Esophagus (tissue), 2 donors: ENCODE data around the gene COL11A1. TPM values are rescaled to one million over a fixed set of nuclear protein-coding genes. Genes with fewer than 3 reads are reported as not detected.
"Not testable (repeated sequence)": the region's sequence is repeated elsewhere in the genome, so short reads cannot be mapped to it uniquely, and the experiment has no call there.

ENCODE experiments used
- H3K27ac ChIP-seq, 2 donors: one replicate each; pipeline ENCODE4 v1.5.1; 2013; ENCODE audit warnings: low read depth in 2 of 2, mild to moderate bottlenecking in 2 of 2, inconsistent platforms in 1 of 2, low read length in 1 of 2, moderate library complexity in 1 of 2
- H3K27me3 ChIP-seq, 2 donors: one replicate each; pipeline ENCODE4 v1.6.1; 2013; ENCODE audit warnings: low read length in 2 of 2, control low read depth in 1 of 2, mild to moderate bottlenecking in 1 of 2; ENCODE audit not compliant: insufficient read depth in 2 of 2, control insufficient read depth in 1 of 2
- H3K36me3 ChIP-seq, 2 donors: one replicate each; pipeline ENCODE4 v1.6.1; 2013; ENCODE audit warnings: low read length in 1 of 2; ENCODE audit not compliant: control insufficient read depth in 2 of 2, insufficient read depth in 2 of 2
- H3K4me1 ChIP-seq, 2 donors: one replicate each; pipeline ENCODE4 v1.6.1; 2013; ENCODE audit warnings: low read length in 1 of 2; ENCODE audit not compliant: control insufficient read depth in 2 of 2, insufficient read depth in 2 of 2
- H3K4me3 ChIP-seq, 2 donors: one replicate each; pipeline ENCODE4 v1.5.1; 2013; ENCODE audit warnings: low read length in 2 of 2, mild to moderate bottlenecking in 2 of 2, low read depth in 1 of 2, moderate library complexity in 1 of 2
- H3K9me3 ChIP-seq, 2 donors: one replicate each; pipeline ENCODE4 v1.6.1; 2013; ENCODE audit warnings: mild to moderate bottlenecking in 2 of 2, low read depth in 1 of 2, low read length in 1 of 2, moderate library complexity in 1 of 2; ENCODE audit not compliant: control insufficient read depth in 2 of 2, insufficient read depth in 1 of 2
- WGBS, 2 donors: extraction: QIAGEN DNeasy Blood & Tissue Kit; methylation state at CpG; one replicate each; pipeline ENCODE4 v1.1.7; 2013; 5-methylcytosine and 5-hydroxymethylcytosine counted together
- polyA plus RNA-seq, 2 donors: library from polyadenylated mRNA; stranded (reverse); fragments of 200-250 nt; gene quantifications; one replicate each; pipeline ENCODE4 v1.2.3, GENCODE V29; 2013
- donor health status: healthy with polysubstance abuse.
- donor health status: Bipolar disorder and iron deficiency.

COL11A1 gene
- polyA plus RNA-seq, 2 donors: 0.01 to 0.08 TPM

GRCh38 chr1:102942324-102942723 is 166.0 kb downstream of the COL11A1 start:
- no peak overlapping the region for H3K27ac ChIP-seq
- H3K27me3 ChIP-seq: no peaks in the 10 kb centered on the region
- WGBS, 2 donors: 61 to 66% methylated on average over 2 of the region's 2 CpGs
- no peaks in the 10 kb centered on the region for H3K36me3 ChIP-seq
- no peak overlapping the region for H3K4me3 ChIP-seq
- no peaks in the 10 kb centered on the region for H3K9me3 ChIP-seq
- H3K4me1 ChIP-seq: no peaks in the 10 kb centered on the region

- Histone ChIP-seq H3K27me3 (no peaks in the 10 kb centered on the region), H3K9me3 (no peaks in the 10 kb centered on the region), H3K27ac (no peak overlapping the region), H3K4me3 (no peak overlapping the region), H3K36me3 (no peaks in the 10 kb centered on the region), H3K4me1 (no peaks in the 10 kb centered on the region)
Observed at GRCh38 chr1:102941366-102941947, 166.9 kb downstream of the COL11A1 start.

GRCh38 chr1:102937401-102937800 is 170.9 kb downstream of the COL11A1 start:
- Histone ChIP-seq H3K4me3 (no peak overlapping the region), H3K27me3 (no peaks in the 10 kb centered on the region), H3K4me1 (no peaks in the 10 kb centered on the region), H3K9me3 (peaks cover 0 to 2% of the 10 kb centered on the region in 2 donors), H3K27ac (no peak overlapping the region), H3K36me3 (no peaks in the 10 kb centered on the region)
- WGBS, 2 donors: 52 to 69% methylated on average over 3 of the region's 3 CpGs

GRCh38 chr1:102933362-102933761 is 175.0 kb downstream of the COL11A1 start:
- H3K36me3 ChIP-seq, H3K9me3 ChIP-seq, H3K27ac ChIP-seq, H3K27me3 ChIP-seq, H3K4me1 ChIP-seq, H3K4me3 ChIP-seq: not testable (repeated sequence)
- 27 to 74% methylated on average over 1 to 8 of the region's 9 CpGs for WGBS, 2 donors

- no peak overlapping the region for H3K4me3 ChIP-seq
- no peak overlapping the region for H3K27ac ChIP-seq
- WGBS, 2 donors: 20 to 22% methylated on average over 1 of the region's 1 CpG
- H3K4me1 ChIP-seq: no peaks in the 10 kb centered on the region
- H3K27me3 ChIP-seq: no peaks in the 10 kb centered on the region
- no peaks in the 10 kb centered on the region for H3K9me3 ChIP-seq
- no peaks in the 10 kb centered on the region for H3K36me3 ChIP-seq
Observed at GRCh38 chr1:102919659-102920058, 188.7 kb downstream of the COL11A1 start.

GRCh38 chr1:102901996-102902395 is 206.3 kb downstream of the COL11A1 start:
- Histone ChIP-seq H3K4me3 (no peak overlapping the region), H3K9me3 (no peaks in the 10 kb centered on the region), H3K27me3 (no peaks in the 10 kb centered on the region), H3K4me1 (no peaks in the 10 kb centered on the region), H3K27ac (no peak overlapping the region), H3K36me3 (no peaks in the 10 kb centered on the region)
- 66 to 81% methylated on average over 1 of the region's 1 CpG for WGBS, 2 donors

- Histone ChIP-seq H3K9me3 (no peaks in the 10 kb centered on the region), H3K27ac (no peak overlapping the region), H3K27me3 (no peaks in the 10 kb centered on the region), H3K4me1 (no peaks in the 10 kb centered on the region), H3K36me3 (no peaks in the 10 kb centered on the region), H3K4me3 (no peak overlapping the region)
- 56 to 57% methylated on average over 3 of the region's 3 CpGs for WGBS, 2 donors
Observed at GRCh38 chr1:102899935-102900334, 208.4 kb downstream of the COL11A1 start.

GRCh38 chr1:102897557-102897956 is 210.8 kb downstream of the COL11A1 start:
- H3K27me3 ChIP-seq: no peaks in the 10 kb centered on the region
- H3K4me3 ChIP-seq: no peak overlapping the region
- no peaks in the 10 kb centered on the region for H3K9me3 ChIP-seq
- H3K4me1 ChIP-seq: no peaks in the 10 kb centered on the region
- no peaks in the 10 kb centered on the region for H3K36me3 ChIP-seq
- H3K27ac ChIP-seq: no peak overlapping the region
- WGBS, 2 donors: 23 to 28% methylated on average over 3 of the region's 3 CpGs

- no peaks in the 10 kb centered on the region for H3K4me1 ChIP-seq
- H3K4me3 ChIP-seq: no peak overlapping the region
- H3K27ac ChIP-seq: no peak overlapping the region
- no peaks in the 10 kb centered on the region for H3K36me3 ChIP-seq
- 74 to 90% methylated on average over 2 of the region's 2 CpGs for WGBS, 2 donors
- no peaks in the 10 kb centered on the region for H3K27me3 ChIP-seq
- no peaks in the 10 kb centered on the region for H3K9me3 ChIP-seq
Observed at GRCh38 chr1:102896771-102897170, 211.6 kb downstream of the COL11A1 start.

- no peaks in the 10 kb centered on the region for H3K9me3 ChIP-seq
- H3K4me1 ChIP-seq: no peaks in the 10 kb centered on the region
- no peaks in the 10 kb centered on the region for H3K36me3 ChIP-seq
- H3K27me3 ChIP-seq: no peaks in the 10 kb centered on the region
- H3K4me3 ChIP-seq: no peak overlapping the region
- no peak overlapping the region for H3K27ac ChIP-seq
- WGBS, 2 donors: 83 to 85% methylated on average over 5 of the region's 5 CpGs
Observed at GRCh38 chr1:102896286-102896685, 212.0 kb downstream of the COL11A1 start.
